DMS53 (cell line): ENCODE data around the gene TRIL.

Experiments used
- DNase-seq: peaks from one replicate; lab custom pipeline; 2025; lab: John Stamatoyannopoulos, UW

Gene TRIL

GRCh38 chr7:28939844-28940544 is 18.1 kb downstream of the TRIL start:
- DNase-seq = no peak

DNA sequence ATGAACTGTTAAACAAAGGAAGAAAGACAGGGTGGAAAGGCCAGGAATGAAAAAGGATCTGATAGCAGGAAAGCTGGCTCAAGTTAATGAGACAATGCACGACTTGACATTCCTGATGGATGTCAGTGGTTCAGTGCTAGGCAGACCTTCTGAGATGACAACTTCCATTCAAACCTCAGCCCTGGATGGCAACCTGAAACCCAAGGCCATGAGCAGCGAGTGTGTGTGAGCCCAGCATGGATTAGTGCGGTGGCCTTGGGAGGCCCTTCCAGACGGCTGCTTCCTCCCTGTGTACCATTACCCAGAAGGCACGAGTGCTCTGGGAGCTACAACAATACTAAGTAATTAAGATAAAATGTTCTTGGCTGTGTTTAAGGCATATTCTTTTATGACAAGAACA is 18.8 kb downstream of the TRIL start:
- no peak for DNase-seq

DNA sequence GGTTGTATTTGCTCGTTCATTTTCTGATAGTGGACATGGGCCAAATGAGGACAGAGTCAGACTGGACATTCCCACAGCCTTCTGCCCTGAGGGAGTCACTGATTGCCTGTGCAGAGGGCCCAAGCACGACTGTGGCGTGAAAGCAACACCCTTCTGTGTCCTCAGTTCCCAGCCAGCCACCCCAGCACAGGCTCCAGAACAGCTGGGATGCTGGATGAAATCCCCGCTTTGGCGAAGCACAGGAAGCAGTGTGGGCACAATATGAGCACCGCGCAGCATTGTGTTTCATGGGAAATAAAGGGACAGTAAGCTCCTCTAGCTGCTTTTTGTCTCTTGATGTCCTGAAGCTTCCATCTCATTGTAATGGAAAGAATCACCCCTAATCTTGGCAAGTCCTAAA is 20.5 kb downstream of the TRIL start:
- no peak for DNase-seq

GRCh38 chr7:28937103-28937502 is 21.0 kb downstream of the TRIL start:
- no peak for DNase-seq

- DNase-seq = no peak
Observed at GRCh38 chr7:28933846-28934320, 24.2 kb downstream of the TRIL start.

- no peak for DNase-seq
Observed at GRCh38 chr7:28931565-28931964, 26.6 kb downstream of the TRIL start.

DNA sequence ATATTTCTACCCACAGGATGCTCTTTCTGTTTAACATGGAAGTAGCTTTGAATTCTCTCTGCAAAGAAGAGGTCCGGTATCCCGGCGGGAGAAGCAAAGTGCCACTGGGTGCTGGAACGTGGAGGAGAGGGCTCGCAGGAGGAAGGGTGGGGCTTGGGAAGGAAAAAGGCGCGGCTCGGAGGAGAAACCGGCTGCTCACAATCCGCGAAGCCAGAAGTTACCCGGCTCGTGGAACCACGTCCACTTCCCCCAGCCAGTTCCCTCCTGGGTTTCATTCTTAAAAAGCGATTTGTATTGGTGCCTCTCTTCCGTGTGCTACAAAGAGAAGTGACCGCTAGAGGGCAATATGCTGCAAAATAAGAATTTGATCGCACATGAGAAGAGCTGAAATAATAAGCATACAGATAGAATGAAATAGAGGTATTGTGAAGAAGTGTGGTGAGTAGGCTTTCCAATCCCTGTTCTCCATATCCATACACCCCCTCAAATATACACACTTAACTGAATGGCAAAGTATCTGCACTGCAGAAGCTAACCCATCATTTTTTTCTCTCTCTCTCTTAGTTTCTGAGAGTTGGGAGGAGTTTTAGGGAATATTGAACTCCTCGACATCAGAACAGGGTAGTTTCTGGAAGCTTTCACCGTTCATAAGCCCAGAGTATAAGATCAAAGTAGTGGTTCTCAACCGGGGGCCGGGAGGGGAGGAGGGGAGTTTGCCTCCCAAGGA is 31.1 kb downstream of the TRIL start:
- DNase-seq = peak; percentile 97

- peak; percentile 94 for DNase-seq
Observed at GRCh38 chr7:28922624-28923331, 35.4 kb downstream of the TRIL start.

GRCh38 chr7:28921822-28922221 is 36.3 kb downstream of the TRIL start:
- DNase-seq = peak; percentile 92

- DNase-seq = no peak
Observed at GRCh38 chr7:28920424-28920823, 37.7 kb downstream of the TRIL start.

DNA sequence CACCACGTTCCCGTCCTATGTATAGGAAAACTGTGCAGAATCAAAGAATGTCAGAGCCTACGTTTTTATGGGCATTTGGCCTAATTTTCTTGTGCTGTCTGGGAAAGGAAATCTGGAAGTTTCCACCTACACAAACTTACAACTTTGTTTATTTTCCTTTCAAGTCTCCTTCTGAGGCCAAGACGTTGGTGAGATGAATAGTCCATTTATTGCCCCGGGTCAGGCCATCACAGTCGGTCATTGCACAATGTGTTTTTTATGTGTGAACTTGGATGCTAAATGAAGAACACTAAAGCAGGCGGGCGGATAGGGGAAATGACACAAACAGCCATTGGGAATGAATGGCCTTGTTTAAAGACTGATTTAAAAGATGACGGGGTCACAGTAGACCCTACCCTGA is 38.6 kb downstream of the TRIL start:
- DNase-seq = no peak

- peak; percentile 25 for DNase-seq
Observed at GRCh38 chr7:28908775-28909174, 49.4 kb downstream of the TRIL start.

GRCh38 chr7:28905464-28905863 is 52.7 kb downstream of the TRIL start:
- no peak for DNase-seq

- no peak for DNase-seq
Observed at GRCh38 chr7:28904578-28905048, 53.5 kb downstream of the TRIL start.

- DNase-seq = no peak
Observed at GRCh38 chr7:28903730-28904577, 54.2 kb downstream of the TRIL start.
